K562 (cell line): ENCODE results near the gene WDR64. TPM values are rescaled to one million over a fixed set of nuclear protein-coding genes. Genes with fewer than 3 reads are reported as not detected.

Experiments used
- BRD9 ChIP-seq: fragments of 450-650 bp; IDR thresholded peaks from 2 replicates; pipeline ENCODE4 v1.6.1; 2018; ENCODE audit warnings: low read depth; ENCODE audit not compliant: partially characterized antibody
- CEBPG ChIP-seq, 3 experiments: fragments of 200-800 bp in 1 of 3; sonication (Bioruptor generic) in 1 of 3; sonication (generic) in 1 of 3; formaldehyde crosslinking in 1 of 3; IDR thresholded peaks in 2 of 3; conservative IDR thresholded peaks in 1 of 3; 2 replicates each; pipeline versions ENCODE4 v1.6.1 to v1.8.0; 2016 to 2022; ENCODE audit warnings: missing compliant biosample characterization in 2 of 3, missing genetic modification characterization in 2 of 3, mild to moderate bottlenecking in 1 of 3, missing genetic modification reagents in 1 of 3
- ESRRB ChIP-seq: fragments of 250-450 bp; sonication (Bioruptor Pico); IDR thresholded peaks from 2 replicates; pipeline ENCODE4 v1.5.0; 2020; ENCODE audit warnings: mild to moderate bottlenecking, moderate library complexity, borderline replicate concordance
- FOXK2 ChIP-seq, 2 experiments: fragments of 450-650 bp; IDR thresholded peaks in 1 of 2; conservative IDR thresholded peaks in 1 of 2; 2 replicates each; pipeline ENCODE4 v1.6.1; 2016; ENCODE audit warnings: low read depth in 2 of 2, mild to moderate bottlenecking in 1 of 2
- HDAC6 ChIP-seq: IDR thresholded peaks from 2 replicates; pipeline ENCODE4 v1.6.1; 2012; ENCODE audit warnings: low read depth, mild to moderate bottlenecking, control low read depth, inconsistent platforms, low read length, moderate library complexity
- HEY1 ChIP-seq: fragments of 250-450 bp; sonication (Bioruptor Pico); IDR thresholded peaks from 2 replicates; pipeline ENCODE4 v1.5.0; 2020; ENCODE audit warnings: mild to moderate bottlenecking, moderate library complexity, borderline replicate concordance
- KLF13 ChIP-seq: fragments of 450-650 bp; IDR thresholded peaks from 2 replicates; pipeline ENCODE4 v1.6.1; 2016; ENCODE audit warnings: missing genetic modification characterization, low read depth, mild to moderate bottlenecking, missing compliant biosample characterization, moderate library complexity, borderline replicate concordance
- MTA2 ChIP-seq: fragments of 450-650 bp; IDR thresholded peaks from 2 replicates; pipeline ENCODE4 v1.6.1; 2016; ENCODE audit warnings: low read depth
- SAFB ChIP-seq: fragments of 200-400 bp; formaldehyde crosslinking; IDR thresholded peaks from 2 replicates; pipeline ENCODE4 v1.6.1; 2017; ENCODE audit warnings: low read depth, low read length, borderline replicate concordance
- ZBTB8A ChIP-seq: fragments of 450-650 bp; IDR thresholded peaks from 2 replicates; pipeline ENCODE4 v1.6.1; 2018; ENCODE audit warnings: mild to moderate bottlenecking, moderate library complexity; ENCODE audit not compliant: partially characterized antibody
- ZNF143 ChIP-seq: sonication (generic); formaldehyde crosslinking; IDR thresholded peaks from 2 replicates; pipeline ENCODE4 v1.9.0; 2022; ENCODE audit warnings: mild to moderate bottlenecking, missing genetic modification reagents
- ZNF24 ChIP-seq: fragments of 450-650 bp; IDR thresholded peaks from 2 replicates; pipeline ENCODE4 v1.6.1; 2016
- ZNF3 ChIP-seq: fragments of 250-450 bp; sonication (Bioruptor Pico); IDR thresholded peaks from 2 replicates; pipeline ENCODE4 v1.5.0; 2021; ENCODE audit warnings: mild to moderate bottlenecking, moderate library complexity
- ZNF354B ChIP-seq: fragments of 250-450 bp; sonication (Bioruptor Pico); IDR thresholded peaks from 2 replicates; pipeline ENCODE4 v1.4.0; 2020
- ZNF444 ChIP-seq: fragments of 250-450 bp; sonication (Bioruptor Pico); IDR thresholded peaks from 2 replicates; pipeline ENCODE4 v1.4.0; 2020; ENCODE audit warnings: mild to moderate bottlenecking, moderate library complexity
- ZNF507 ChIP-seq: conservative IDR thresholded peaks from 2 replicates; pipeline ENCODE4 v1.6.1; 2017; ENCODE audit warnings: missing genetic modification characterization, missing compliant biosample characterization
- polyA plus RNA-seq, 8 experiments: library from polyadenylated mRNA; depleted of rRNA in 4 of 8; stranded (reverse) in 5 of 8; unstranded in 3 of 8; fragments of >200 nt; fragmentation: Nextera tagmentation in 2 of 8; fragmentation: Illumina TruSeq in 1 of 8; extraction: Ambion mirVana in 2 of 8; extraction: Trizol in 1 of 8; gene quantifications; 2 replicates each; pipeline versions ENCODE4 v1.2.1 to v1.2.3, GENCODE V29; 2011 to 2014; ENCODE audit warnings: inconsistent platforms in 1 of 8, missing spikeins in 1 of 8
- total RNA-seq, 7 experiments: library from RNA; depleted of rRNA in 6 of 7; stranded (reverse); fragments of >200 nt in 6 of 7; fragmentation: Illumina TruSeq in 2 of 7; extraction: Trizol in 2 of 7; gene quantifications; 2 replicates each; pipeline versions ENCODE4 v1.2.1 to v1.2.3, GENCODE V29; 2011 to 2021; ENCODE audit warnings: low replicate concordance in 1 of 7
- TF ChIP-seq, protein P1 (sequence below): fragments of 250-450 bp; sonication (Bioruptor Pico); IDR thresholded peaks from 2 replicates; pipeline ENCODE4 v1.9.0; 2021; ENCODE audit warnings: mild to moderate bottlenecking
- TF ChIP-seq, protein P2 (sequence below): IDR thresholded peaks from 2 replicates; pipeline ENCODE4 v1.6.1; 2016; ENCODE audit warnings: missing genetic modification characterization, missing compliant biosample characterization
- TF ChIP-seq, protein P3 (sequence below): fragments of 250-450 bp; sonication (Bioruptor Pico); IDR thresholded peaks from 2 replicates; pipeline ENCODE4 v1.5.0; 2021
- TF ChIP-seq, protein P4 (sequence below), 2 experiments: fragments of 450-650 bp; conservative IDR thresholded peaks; 2 replicates each; pipeline ENCODE4 v1.6.1; 2017; ENCODE audit warnings: mild to moderate bottlenecking in 2 of 2, moderate library complexity in 2 of 2

The WDR64 gene
- total and polyA plus RNA-seq, 9 of the 15 experiments (the other 6 are each of a cell fraction or from before 2014, with no cell fraction given) = 0.06 to 0.29 (median 0.19) TPM; not detected in 5

DNA sequence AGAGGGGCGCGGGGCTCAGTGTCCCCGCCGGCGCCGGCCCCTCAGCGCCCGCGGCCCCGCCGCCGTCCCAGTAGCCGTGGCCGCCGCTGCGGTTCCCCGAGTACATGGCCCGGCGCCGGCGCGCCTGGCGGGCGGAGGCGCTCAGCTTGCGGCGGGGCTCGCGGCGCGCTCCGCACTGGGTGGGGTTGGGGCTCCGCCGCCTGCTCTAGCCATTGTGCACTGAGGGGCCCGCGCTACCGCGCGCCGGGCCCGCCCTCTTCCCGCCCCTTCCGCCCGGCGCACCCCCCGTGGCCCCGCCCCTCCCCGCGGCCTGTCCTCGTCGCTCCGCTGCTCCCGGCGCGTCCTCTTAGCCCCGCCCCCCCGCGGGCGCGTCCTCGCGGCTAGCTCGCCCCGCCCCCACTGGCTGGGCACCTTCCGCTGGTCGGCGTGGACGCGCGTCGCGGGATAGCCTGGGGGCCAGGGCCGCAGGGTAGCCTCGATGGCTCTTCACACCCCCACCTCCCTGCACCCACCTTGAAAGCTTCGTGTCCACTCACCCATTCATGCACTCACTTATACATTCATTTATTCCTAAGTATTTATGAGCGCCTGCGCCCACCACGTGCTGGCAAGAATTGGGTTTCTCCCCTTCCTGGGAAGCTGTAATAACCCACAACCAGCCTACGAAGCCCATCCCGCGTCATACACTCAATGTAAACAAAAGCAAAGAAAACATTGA is 11.8 kb upstream of the WDR64 start, which contains the start of the genes CHML and OPN3 (continued):
- TF ChIP-seq, protein P1, sequence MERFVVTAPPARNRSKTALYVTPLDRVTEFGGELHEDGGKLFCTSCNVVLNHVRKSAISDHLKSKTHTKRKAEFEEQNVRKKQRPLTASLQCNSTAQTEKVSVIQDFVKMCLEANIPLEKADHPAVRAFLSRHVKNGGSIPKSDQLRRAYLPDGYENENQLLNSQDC (CRISPR knock-in tag) = no peak
- no peak for TF ChIP-seq ZNF444 (CRISPR knock-in tag)
- no peak for TF ChIP-seq CEBPG (CRISPR knock-in tag; IDR thresholded peaks at IDR 0.05)
- no peak for TF ChIP-seq CEBPG (tag; conservative IDR thresholded peaks at IDR 0.05 in 1 of 2, IDR thresholded peaks at IDR 0.05 in 1 of 2)
- no peak for TF ChIP-seq ZBTB8A
- peak; percentile 35 for TF ChIP-seq BRD9
- TF ChIP-seq, protein P2, sequence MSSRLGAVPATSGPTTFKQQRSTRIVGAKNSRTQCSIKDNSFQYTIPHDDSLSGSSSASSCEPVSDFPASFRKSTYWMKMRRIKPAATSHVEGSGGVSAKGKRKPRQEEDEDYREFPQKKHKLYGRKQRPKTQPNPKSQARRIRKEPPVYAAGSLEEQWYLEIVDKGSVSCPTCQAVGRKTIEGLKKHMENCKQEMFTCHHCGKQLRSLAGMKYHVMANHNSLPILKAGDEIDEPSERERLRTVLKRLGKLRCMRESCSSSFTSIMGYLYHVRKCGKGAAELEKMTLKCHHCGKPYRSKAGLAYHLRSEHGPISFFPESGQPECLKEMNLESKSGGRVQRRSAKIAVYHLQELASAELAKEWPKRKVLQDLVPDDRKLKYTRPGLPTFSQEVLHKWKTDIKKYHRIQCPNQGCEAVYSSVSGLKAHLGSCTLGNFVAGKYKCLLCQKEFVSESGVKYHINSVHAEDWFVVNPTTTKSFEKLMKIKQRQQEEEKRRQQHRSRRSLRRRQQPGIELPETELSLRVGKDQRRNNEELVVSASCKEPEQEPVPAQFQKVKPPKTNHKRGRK (tag) = no peak
- TF ChIP-seq KLF13 (tag) = peak; percentile 37; the same call in 1 of the 2 replicates
- no peak for TF ChIP-seq SAFB
- no peak for TF ChIP-seq ZNF507
- no peak for TF ChIP-seq HDAC6
- no peak for TF ChIP-seq FOXK2 (conservative IDR thresholded peaks at IDR 0.05 in 1 of 2, IDR thresholded peaks at IDR 0.05 in 1 of 2; ENCODE audit: low read depth in 2 of 2)
- TF ChIP-seq ZNF354B (CRISPR knock-in tag) = no peak
- TF ChIP-seq, protein P3, sequence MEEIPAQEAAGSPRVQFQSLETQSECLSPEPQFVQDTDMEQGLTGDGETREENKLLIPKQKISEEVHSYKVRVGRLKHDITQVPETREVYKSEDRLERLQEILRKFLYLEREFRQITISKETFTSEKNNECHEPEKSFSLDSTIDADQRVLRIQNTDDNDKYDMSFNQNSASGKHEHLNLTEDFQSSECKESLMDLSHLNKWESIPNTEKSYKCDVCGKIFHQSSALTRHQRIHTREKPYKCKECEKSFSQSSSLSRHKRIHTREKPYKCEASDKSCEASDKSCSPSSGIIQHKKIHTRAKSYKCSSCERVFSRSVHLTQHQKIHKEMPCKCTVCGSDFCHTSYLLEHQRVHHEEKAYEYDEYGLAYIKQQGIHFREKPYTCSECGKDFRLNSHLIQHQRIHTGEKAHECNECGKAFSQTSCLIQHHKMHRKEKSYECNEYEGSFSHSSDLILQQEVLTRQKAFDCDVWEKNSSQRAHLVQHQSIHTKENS (CRISPR knock-in tag) = no peak
- no peak for TF ChIP-seq ZNF143 (CRISPR knock-in tag)
- TF ChIP-seq MTA2 = no peak
- peak; percentile 67; the same call in 1 of the 2 replicates for TF ChIP-seq ZNF24
- TF ChIP-seq ESRRB (CRISPR knock-in tag) = no peak
- TF ChIP-seq ZNF3 = no peak
- TF ChIP-seq, protein P4, sequence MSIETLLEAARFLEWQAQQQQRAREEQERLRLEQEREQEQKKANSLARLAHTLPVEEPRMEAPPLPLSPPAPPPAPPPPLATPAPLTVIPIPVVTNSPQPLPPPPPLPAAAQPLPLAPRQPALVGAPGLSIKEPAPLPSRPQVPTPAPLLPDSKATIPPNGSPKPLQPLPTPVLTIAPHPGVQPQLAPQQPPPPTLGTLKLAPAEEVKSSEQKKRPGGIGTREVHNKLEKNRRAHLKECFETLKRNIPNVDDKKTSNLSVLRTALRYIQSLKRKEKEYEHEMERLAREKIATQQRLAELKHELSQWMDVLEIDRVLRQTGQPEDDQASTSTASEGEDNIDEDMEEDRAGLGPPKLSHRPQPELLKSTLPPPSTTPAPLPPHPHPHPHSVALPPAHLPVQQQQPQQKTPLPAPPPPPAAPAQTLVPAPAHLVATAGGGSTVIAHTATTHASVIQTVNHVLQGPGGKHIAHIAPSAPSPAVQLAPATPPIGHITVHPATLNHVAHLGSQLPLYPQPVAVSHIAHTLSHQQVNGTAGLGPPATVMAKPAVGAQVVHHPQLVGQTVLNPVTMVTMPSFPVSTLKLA (conservative IDR thresholded peaks at IDR 0.05) = peak in 1 of 2 experiments; percentile 41; a peak in 1 of 4 replicates
- TF ChIP-seq HEY1 (CRISPR knock-in tag) = no peak
